HTERT RPE-1 (cell line): ENCODE data around the gene PANK4.
"Not testable (repeated sequence)": the region's sequence is repeated elsewhere in the genome, so short reads cannot be mapped to it uniquely, and the experiment has no call there.

Source experiments
- in situ Hi-C: fragments of 300-500 bp; cut with MboI; formaldehyde crosslinking; loops from 4 replicates; pipeline ENCODE4 v1.14.3; 2020; ENCODE audit warnings: low sequenced_read_pairs

Gene PANK4

GRCh38 chr1:2466958-2467554 lies 59.3 kb downstream of the PANK4 start:
- in situ Hi-C loops = no loop called here

- in situ Hi-C loops = no loop called here
Observed at GRCh38 chr1:2466270-2466665, 60.1 kb downstream of the PANK4 start.

- in situ Hi-C loops = no loop called here
Observed at GRCh38 chr1:2465371-2466269, 60.8 kb downstream of the PANK4 start.

GRCh38 chr1:2463396-2463795 lies 63.0 kb downstream of the PANK4 start:
- in situ Hi-C loops = no loop called here

- in situ Hi-C loops = no loop called here
Observed at GRCh38 chr1:2462819-2463218, 63.6 kb downstream of the PANK4 start.

- in situ Hi-C loops = no loop called here
Observed at GRCh38 chr1:2460996-2461751, 65.2 kb downstream of the PANK4 start.

- in situ Hi-C loops = no loop called here
Observed at GRCh38 chr1:2460203-2460602, 66.2 kb downstream of the PANK4 start.

GRCh38 chr1:2459757-2460156 lies 66.6 kb downstream of the PANK4 start:
- in situ Hi-C loops = no loop called here

- in situ Hi-C loops = not testable (repeated sequence)
Observed at GRCh38 chr1:2459102-2459753, 67.2 kb downstream of the PANK4 start.

- in situ Hi-C loops = no loop called here
Observed at GRCh38 chr1:2458687-2459086, 67.7 kb downstream of the PANK4 start.
